Esophagus muscularis mucosa (tissue), 4 donors: ENCODE measurements around the gene CD27. TPM values are rescaled to one million over a fixed set of nuclear protein-coding genes. Genes with fewer than 3 reads are reported as not detected.
A peak's percentile ranks its signal among the peaks of the same experiment; 100 is the strongest.
"Not testable (repeated sequence)": the region's sequence is repeated elsewhere in the genome, so short reads cannot be mapped to it uniquely, and the experiment has no call there.

Experiments
- DNase-seq: peaks from one replicate; pipeline ENCODE4 v3.0.0-alpha.2; 2017; ENCODE audit errors: extremely low spot score
- H3K27ac ChIP-seq, 4 donors: fragments of 200-600 bp; sonication (generic); replicated peaks in 1 of 4; 1 replicate in 3 of 4; 2 replicates in 1 of 4; pipeline ENCODE4 v1.5.1; 2016 to 2019; ENCODE audit warnings: mild to moderate bottlenecking in 1 of 4
- H3K27me3 ChIP-seq, 4 donors: fragments of 200-600 bp; sonication (generic); one replicate each; pipeline versions ENCODE4 v1.5.1 to v1.6.0; 2016 to 2019
- H3K36me3 ChIP-seq, 4 donors: fragments of 200-600 bp; sonication (generic); one replicate each; pipeline ENCODE4 v1.5.1; 2016 to 2019
- H3K4me1 ChIP-seq, 4 donors: fragments of 200-600 bp; sonication (generic); one replicate each; pipeline ENCODE4 v1.5.1; 2016 to 2019
- H3K4me3 ChIP-seq, 4 donors: fragments of 200-600 bp; sonication (generic); 1 replicate in 2 of 4; 2 replicates in 2 of 4; pipeline ENCODE4 v1.5.1; 2016 to 2019; ENCODE audit warnings: mild to moderate bottlenecking in 4 of 4, moderate library complexity in 1 of 4
- H3K9me3 ChIP-seq, 4 donors: fragments of 200-600 bp; sonication (generic); 1 replicate in 3 of 4; 2 replicates in 1 of 4; pipeline ENCODE4 v1.5.1; 2016 to 2019
- CTCF ChIP-seq, 3 experiments: fragments of 200-600 bp in 2 of 3; fragments of 450-650 bp in 1 of 3; sonication (generic) in 2 of 3; IDR thresholded peaks; one replicate each; pipeline ENCODE4 v1.5.1; 2017 to 2019; ENCODE audit warnings: antibody characterized with exemption in 3 of 3, mild to moderate bottlenecking in 2 of 3, moderate library complexity in 1 of 3
- EP300 ChIP-seq: sonication (generic); formaldehyde crosslinking; IDR thresholded peaks from one replicate; pipeline ENCODE4 v1.6.1; 2017; ENCODE audit warnings: antibody characterized with exemption
- POLR2A ChIP-seq: fragments of 450-650 bp; IDR thresholded peaks from one replicate; pipeline ENCODE4 v1.6.1; 2017; ENCODE audit warnings: antibody characterized with exemption, moderate library complexity, mild to moderate bottlenecking, low read depth
- POLR2AphosphoS5 ChIP-seq, 2 donors: sonication (generic); formaldehyde crosslinking; IDR thresholded peaks; one replicate each; pipeline ENCODE4 v1.6.1; 2017; ENCODE audit warnings: antibody characterized with exemption in 2 of 2
- WGBS: methylation state at CpG from one replicate; pipeline ENCODE4 v1.1.5; 2018; 5-methylcytosine and 5-hydroxymethylcytosine counted together
- intact Hi-C: fragments of 100-400 bp; cut with DNase I; formaldehyde crosslinking; loops from one replicate; pipeline ENCODE4 v1.15.1; 2023
- total RNA-seq, 4 donors: library from RNA; depleted of rRNA; stranded (reverse); fragments of >200 nt; gene quantifications; one replicate each; pipeline versions ENCODE4 v1.1.0 to v1.2.1, GENCODE V29; 2016

Gene CD27
- total RNA-seq, 4 donors from 2014 or later, result 0.66 TPM; not detected in 3

GRCh38 chr12:6471989-6472360 is 27.2 kb downstream of the CD27 start:
- TF ChIP-seq POLR2AphosphoS5 (IDR thresholded peaks at IDR 0.05), result no peak
- TF ChIP-seq EP300, result no peak
- TF ChIP-seq CTCF (IDR thresholded peaks at IDR 0.05), result no peak
- TF ChIP-seq POLR2A, result no peak
- Histone ChIP-seq H3K4me1 (peaks cover 15 to 39% (median 36%) of the 10 kb centered on the region in 4 donors), H3K27ac (no peak overlapping the region), H3K36me3 (peaks cover 0 to 7% (median 0%) of the 10 kb centered on the region in 4 donors), H3K4me3 (no peak overlapping the region), H3K27me3 (no peaks in the 10 kb centered on the region), H3K9me3 (no peaks in the 10 kb centered on the region)
- intact Hi-C loops, result loop anchor here (2.0 kb wide), 1 partner anchor 61 kb away; no protein-coding TSS in a partner anchor
- 69% methylated on average over 1 of the region's 1 CpG for WGBS
- no peak for DNase-seq

- Histone ChIP-seq H3K27ac (no peak overlapping the region), H3K9me3 (no peaks in the 10 kb centered on the region), H3K4me1 (peaks cover 15 to 34% (median 32%) of the 10 kb centered on the region in 4 donors), H3K36me3 (peaks cover 0 to 7% (median 0%) of the 10 kb centered on the region in 4 donors), H3K27me3 (no peaks in the 10 kb centered on the region), H3K4me3 (no peak overlapping the region)
- 79% methylated on average over 11 of the region's 11 CpGs for WGBS
- intact Hi-C loops, result no loop called here
- no peak for TF ChIP-seq CTCF (IDR thresholded peaks at IDR 0.05)
- no peak for TF ChIP-seq EP300
- TF ChIP-seq POLR2AphosphoS5 (IDR thresholded peaks at IDR 0.05), result no peak
- TF ChIP-seq POLR2A, result no peak
- no peak for DNase-seq
Measured at GRCh38 chr12:6472491-6472890, 27.7 kb downstream of the CD27 start.

- WGBS, result 90% methylated on average over 26 of the region's 48 CpGs
- H3K4me1 ChIP-seq, intact Hi-C loops, H3K27me3 ChIP-seq, H3K4me3 ChIP-seq, DNase-seq, H3K36me3 ChIP-seq, H3K9me3 ChIP-seq, H3K27ac ChIP-seq: not testable (repeated sequence)
Measured at GRCh38 chr12:6475233-6475975, 30.6 kb downstream of the CD27 start.

GRCh38 chr12:6476489-6476888 is 31.7 kb downstream of the CD27 start:
- WGBS, result 55% methylated on average over 3 of the region's 3 CpGs
- Histone ChIP-seq H3K27me3 (no peaks in the 10 kb centered on the region), H3K4me1 (peaks cover 1 to 2% (median 2%) of the 10 kb centered on the region in 4 donors), H3K4me3 (no peak overlapping the region), H3K27ac (peak overlapping the region in 1 of 4 donors; percentile 6), H3K9me3 (no peaks in the 10 kb centered on the region), H3K36me3 (no peaks in the 10 kb centered on the region)
- TF ChIP-seq EP300 (no peak), POLR2A (no peak), CTCF (IDR thresholded peaks at IDR 0.05) (no peak), POLR2AphosphoS5 (IDR thresholded peaks at IDR 0.05) (no peak)
- DNase-seq, result no peak
- intact Hi-C loops, result no loop called here

- DNase-seq, intact Hi-C loops: not testable (repeated sequence)
- WGBS, result 95% methylated on average over 37 of the region's 37 CpGs
Measured at GRCh38 chr12:6477601-6478377, 33.0 kb downstream of the CD27 start.

More at GRCh38 chr12:6477601-6478377, 33.0 kb downstream of the CD27 start:
- H3K9me3 ChIP-seq, H3K36me3 ChIP-seq, H3K4me1 ChIP-seq, H3K27me3 ChIP-seq, H3K4me3 ChIP-seq, H3K27ac ChIP-seq: not testable (repeated sequence)
